Vagina (tissue), 2 donors: ENCODE measurements around the gene CEP128.

Source experiments
- POLR2AphosphoS5 ChIP-seq, 2 donors: sonication (generic); formaldehyde crosslinking; IDR thresholded peaks; one replicate each; pipeline ENCODE4 v1.9.0; 2017; ENCODE audit warnings: antibody characterized with exemption in 2 of 2, mild to moderate bottlenecking in 2 of 2, low read depth in 1 of 2; ENCODE audit not compliant: insufficient read depth in 1 of 2
- TF ChIP-seq, protein P1 (sequence below), 3 experiments: fragments of 450-650 bp in 2 of 3; fragments of 200-600 bp in 1 of 3; sonication (generic) in 1 of 3; IDR thresholded peaks; one replicate each; pipeline ENCODE4 v1.5.1; 2017 to 2019; ENCODE audit warnings: antibody characterized with exemption in 3 of 3, mild to moderate bottlenecking in 2 of 3, moderate library complexity in 2 of 3

DNA sequence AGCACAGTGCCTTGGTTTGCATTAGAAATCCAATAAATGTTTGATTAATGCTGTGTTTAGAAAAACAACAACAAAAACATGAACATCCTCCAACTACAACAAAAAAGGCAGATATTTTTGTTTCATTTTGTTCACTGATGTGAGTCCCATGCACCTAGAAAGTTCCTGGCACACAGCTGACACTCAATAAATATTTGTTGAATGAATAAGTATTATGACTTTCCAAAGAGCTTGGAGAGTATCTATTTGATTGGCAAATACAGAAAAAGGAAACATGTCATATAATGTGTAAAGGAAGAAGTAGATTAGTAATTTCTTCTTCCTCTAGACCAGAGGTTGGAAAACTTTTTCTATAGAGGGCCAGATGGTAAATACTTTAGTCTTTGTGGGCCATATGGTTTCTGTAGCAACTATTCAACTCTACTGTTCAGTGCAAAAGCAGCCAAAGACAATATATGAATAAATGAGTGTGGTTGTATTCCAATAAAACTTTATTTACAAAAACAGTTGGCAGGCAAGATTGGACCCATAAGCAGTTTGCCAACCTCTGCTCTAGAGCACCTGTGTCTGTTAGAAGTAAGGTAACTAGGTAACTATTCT lies 417.9 kb downstream of the CEP128 start:
- TF ChIP-seq, protein P1, sequence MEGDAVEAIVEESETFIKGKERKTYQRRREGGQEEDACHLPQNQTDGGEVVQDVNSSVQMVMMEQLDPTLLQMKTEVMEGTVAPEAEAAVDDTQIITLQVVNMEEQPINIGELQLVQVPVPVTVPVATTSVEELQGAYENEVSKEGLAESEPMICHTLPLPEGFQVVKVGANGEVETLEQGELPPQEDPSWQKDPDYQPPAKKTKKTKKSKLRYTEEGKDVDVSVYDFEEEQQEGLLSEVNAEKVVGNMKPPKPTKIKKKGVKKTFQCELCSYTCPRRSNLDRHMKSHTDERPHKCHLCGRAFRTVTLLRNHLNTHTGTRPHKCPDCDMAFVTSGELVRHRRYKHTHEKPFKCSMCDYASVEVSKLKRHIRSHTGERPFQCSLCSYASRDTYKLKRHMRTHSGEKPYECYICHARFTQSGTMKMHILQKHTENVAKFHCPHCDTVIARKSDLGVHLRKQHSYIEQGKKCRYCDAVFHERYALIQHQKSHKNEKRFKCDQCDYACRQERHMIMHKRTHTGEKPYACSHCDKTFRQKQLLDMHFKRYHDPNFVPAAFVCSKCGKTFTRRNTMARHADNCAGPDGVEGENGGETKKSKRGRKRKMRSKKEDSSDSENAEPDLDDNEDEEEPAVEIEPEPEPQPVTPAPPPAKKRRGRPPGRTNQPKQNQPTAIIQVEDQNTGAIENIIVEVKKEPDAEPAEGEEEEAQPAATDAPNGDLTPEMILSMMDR (IDR thresholded peaks at IDR 0.05), result no peak
- no peak for TF ChIP-seq POLR2AphosphoS5 (IDR thresholded peaks at IDR 0.05; ENCODE audit: insufficient read depth in 1 of 2, low read depth in 1 of 2)
